H9 (cell line): ENCODE measurements around the gene DSG2. TPM values are rescaled to one million over a fixed set of nuclear protein-coding genes. Genes with fewer than 3 reads are reported as not detected.

Source experiments
- DNase-seq: peaks from one replicate; pipeline ENCODE4 v3.0.0-alpha.2; 2017
- H2AFZ ChIP-seq: one replicate; pipeline ENCODE4 v1.6.1; 2013; ENCODE audit warnings: mild to moderate bottlenecking, low read length, control low read depth, moderate library complexity
- H2AK5ac ChIP-seq: 2 replicates; pipeline ENCODE4 v1.6.1; 2013; ENCODE audit warnings: low read length, control low read depth, mixed read lengths; ENCODE audit not compliant: insufficient read length
- H2BK120ac ChIP-seq: one replicate; pipeline ENCODE4 v1.6.1; 2013; ENCODE audit warnings: low read depth, mild to moderate bottlenecking, low read length, control low read depth, inconsistent platforms; ENCODE audit not compliant: poor library complexity, severe bottlenecking
- H2BK12ac ChIP-seq: 2 replicates; pipeline ENCODE4 v1.6.1; 2013; ENCODE audit warnings: low read length, control low read depth, mixed read lengths, low read depth; ENCODE audit not compliant: insufficient read length
- H2BK15ac ChIP-seq: 2 replicates; pipeline ENCODE4 v1.6.1; 2013; ENCODE audit warnings: low read depth, low read length, control low read depth
- H2BK20ac ChIP-seq: one replicate; pipeline ENCODE4 v1.6.1; 2013; ENCODE audit warnings: low read depth, mild to moderate bottlenecking, low read length, control low read depth, inconsistent platforms; ENCODE audit not compliant: poor library complexity, severe bottlenecking
- H2BK5ac ChIP-seq: 2 replicates; pipeline ENCODE4 v1.6.1; 2013; ENCODE audit warnings: low read length, control low read depth, mixed read lengths; ENCODE audit not compliant: insufficient read length
- H3K14ac ChIP-seq: 2 replicates; pipeline ENCODE4 v1.6.1; 2013; ENCODE audit warnings: low read length, control low read depth; ENCODE audit not compliant: insufficient read depth
- H3K18ac ChIP-seq: 2 replicates; pipeline ENCODE4 v1.6.1; 2013; ENCODE audit warnings: low read depth, mild to moderate bottlenecking, mixed read lengths, low read length, control low read depth; ENCODE audit not compliant: insufficient read length
- H3K23ac ChIP-seq: 2 replicates; pipeline ENCODE4 v1.6.1; 2013; ENCODE audit warnings: low read length, control low read depth, mixed read lengths, low read depth; ENCODE audit not compliant: insufficient read length
- H3K23me2 ChIP-seq: 2 replicates; pipeline ENCODE4 v1.6.1; 2013; ENCODE audit warnings: low read depth, mild to moderate bottlenecking, mixed read lengths, low read length, control low read depth; ENCODE audit not compliant: insufficient read length, poor library complexity, severe bottlenecking
- H3K27ac ChIP-seq: 2 replicates; pipeline ENCODE4 v1.5.1; 2013; ENCODE audit warnings: low read length, control low read depth, mixed read lengths, low read depth; ENCODE audit not compliant: insufficient read length
- H3K27me3 ChIP-seq: 2 replicates; pipeline ENCODE4 v1.6.1; 2013; ENCODE audit warnings: low read length, control low read depth, inconsistent platforms; ENCODE audit not compliant: insufficient read depth
- H3K4ac ChIP-seq: 2 replicates; pipeline ENCODE4 v1.6.1; 2013; ENCODE audit warnings: low read depth, mild to moderate bottlenecking, control low read depth, inconsistent platforms, low read length, moderate library complexity
- H3K4me1 ChIP-seq: 2 replicates; pipeline ENCODE4 v1.6.1; 2013; ENCODE audit warnings: low read length, control low read depth, inconsistent platforms; ENCODE audit not compliant: insufficient read depth
- H3K4me2 ChIP-seq: 2 replicates; pipeline ENCODE4 v1.6.1; 2013; ENCODE audit warnings: low read length, control low read depth, mixed read lengths; ENCODE audit not compliant: insufficient read length, insufficient read depth
- H3K56ac ChIP-seq: 2 replicates; pipeline ENCODE4 v1.6.1; 2013; ENCODE audit warnings: low read depth, mild to moderate bottlenecking, mixed read lengths, low read length, control low read depth; ENCODE audit not compliant: insufficient read length
- H3K79me1 ChIP-seq: 2 replicates; pipeline ENCODE4 v1.6.1; 2013; ENCODE audit warnings: low read depth, mild to moderate bottlenecking, moderate library complexity, low read length, control low read depth, inconsistent platforms; ENCODE audit not compliant: insufficient read depth, poor library complexity, severe bottlenecking
- H3K79me2 ChIP-seq: 2 replicates; pipeline ENCODE4 v1.6.1; 2013; ENCODE audit warnings: low read length, control low read depth, inconsistent platforms; ENCODE audit not compliant: insufficient read depth
- H3K9ac ChIP-seq: 2 replicates; pipeline ENCODE4 v1.6.1; 2013; ENCODE audit warnings: low read length, control low read depth, mixed read lengths; ENCODE audit not compliant: insufficient read length; ENCODE audit errors: extremely low read depth
- H3K9me3 ChIP-seq: one replicate; pipeline ENCODE4 v1.6.1; 2013; ENCODE audit warnings: low read depth, low read length, inconsistent platforms; ENCODE audit not compliant: control insufficient read depth
- H3T11ph ChIP-seq: one replicate; pipeline ENCODE4 v1.6.1; 2013; ENCODE audit warnings: mild to moderate bottlenecking, low read length, control low read depth, inconsistent platforms
- H4K20me1 ChIP-seq: one replicate; pipeline ENCODE4 v1.6.1; 2013; ENCODE audit not compliant: control insufficient read depth, insufficient read length, insufficient read depth
- H4K5ac ChIP-seq: 2 replicates; pipeline ENCODE4 v1.6.1; 2013; ENCODE audit warnings: low read depth, mild to moderate bottlenecking, mixed read lengths, low read length, control low read depth; ENCODE audit not compliant: insufficient read length
- H4K8ac ChIP-seq: replicated peaks from 2 replicates; pipeline ENCODE4 v1.6.1; 2013; ENCODE audit warnings: low read length, control low read depth, mixed read lengths, low read depth; ENCODE audit not compliant: insufficient read length
- H4K91ac ChIP-seq: 2 replicates; pipeline ENCODE4 v1.6.1; 2013; ENCODE audit warnings: low read depth, mild to moderate bottlenecking, moderate library complexity, mixed read lengths, low read length, control low read depth; ENCODE audit not compliant: insufficient read length
- H3K27ac Mint-ChIP-seq, 3 experiments: 2 replicates in 2 of 3; 3 replicates in 1 of 3; pipeline ENCODE4 v1.8.0; 2020 to 2021; ENCODE audit warnings: mixed read lengths in 3 of 3, mild to moderate bottlenecking in 1 of 3, moderate library complexity in 1 of 3
- H3K27me3 Mint-ChIP-seq: 2 replicates; pipeline ENCODE4 v1.8.0; 2021; ENCODE audit warnings: low read depth, mild to moderate bottlenecking, moderate library complexity, mixed read lengths
- H3K36me3 Mint-ChIP-seq, 3 experiments: 2 replicates in 2 of 3; 3 replicates in 1 of 3; pipeline ENCODE4 v1.8.0; 2020 to 2021; ENCODE audit warnings: low read depth in 3 of 3, mixed read lengths in 3 of 3; ENCODE audit not compliant: insufficient read depth in 1 of 3
- H3K4me1 Mint-ChIP-seq, 2 experiments: 2 replicates each; pipeline ENCODE4 v1.8.0; 2020; ENCODE audit warnings: mixed read lengths in 2 of 2
- H3K4me3 Mint-ChIP-seq, 2 experiments: 2 replicates in 1 of 2; 3 replicates in 1 of 2; pipeline ENCODE4 v1.8.0; 2020 to 2021; ENCODE audit warnings: mild to moderate bottlenecking in 2 of 2, mixed read lengths in 2 of 2, moderate library complexity in 1 of 2
- H3K9me3 Mint-ChIP-seq, 2 experiments: 2 replicates in 1 of 2; 3 replicates in 1 of 2; pipeline ENCODE4 v1.8.0; 2020; ENCODE audit warnings: mild to moderate bottlenecking in 2 of 2, mixed read lengths in 2 of 2, moderate library complexity in 1 of 2
- WGBS: extraction: QIAGEN DNeasy Blood & Tissue Kit; methylation state at CpG from one replicate; pipeline ENCODE4 v1.1.7; 2013; ENCODE audit warnings: missing lambda C conversion rate, low lambda C conversion rate, mixed read lengths; ENCODE audit not compliant: insufficient read length; ENCODE audit errors: extremely low coverage; 5-methylcytosine and 5-hydroxymethylcytosine counted together
- total RNA-seq: library from RNA; stranded (reverse); gene quantifications from 2 replicates; pipeline ENCODE4 v1.2.1, GENCODE V29; 2021
- TF ChIP-seq, protein P1 (sequence below): fragments of 200-600 bp; sonication (generic); conservative IDR thresholded peaks from 3 replicates; pipeline ENCODE4 v1.8.0; 2021; ENCODE audit warnings: antibody characterized with exemption, mild to moderate bottlenecking

DSG2 gene
- total RNA-seq, 1 experiment from 2014 or later, result 107 TPM

DNA sequence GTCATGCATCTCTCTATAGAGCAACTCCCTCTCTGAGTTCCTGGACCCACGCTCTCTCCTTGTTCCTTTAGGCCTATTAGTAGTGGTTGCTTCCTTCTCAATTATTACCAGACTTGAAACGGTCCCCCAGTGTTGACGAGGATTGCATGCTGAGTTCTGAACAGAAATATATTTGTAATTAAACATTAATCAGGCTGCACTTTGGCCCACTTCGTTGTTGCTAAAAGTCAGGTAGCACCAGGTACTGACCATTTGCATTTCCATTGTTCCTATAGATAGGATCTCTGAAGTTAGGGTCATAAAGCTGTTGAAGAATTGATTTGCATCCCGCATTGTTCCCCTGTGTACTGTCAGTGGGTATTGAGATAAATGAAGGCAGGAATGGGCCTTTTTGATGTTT is 56.8 kb downstream of the DSG2 start:
- Histone ChIP-seq H2BK15ac (no peak overlapping the region), H4K5ac (no peak overlapping the region), H3K9me3 (no peaks in the 10 kb centered on the region), H4K91ac (no peak overlapping the region), H3K79me1 (no peaks in the 10 kb centered on the region), H2BK5ac (no peak overlapping the region), H4K8ac (no peak overlapping the region), H3K18ac (no peak overlapping the region), H3K4ac (no peak overlapping the region), H3K14ac (no peak overlapping the region), H2BK120ac (no peak overlapping the region), H3K4me2 (no peak overlapping the region), H3K23ac (no peak overlapping the region), H3K23me2 (no peaks in the 10 kb centered on the region), H3K4me1 (no peaks in the 10 kb centered on the region; the same call in 1 of the 2 replicates), H2AK5ac (no peak overlapping the region), H3K56ac (no peak overlapping the region), H2BK20ac (no peak overlapping the region), H2BK12ac (no peak overlapping the region), H3K27ac (peak overlapping the region; percentile 54), H3K79me2 (no peaks in the 10 kb centered on the region), H3K9ac (no peak overlapping the region), H4K20me1 (no peaks in the 10 kb centered on the region), H2AFZ (no peak overlapping the region), H3T11ph (no peak overlapping the region), H3K27me3 (no peaks in the 10 kb centered on the region)
- no peaks in the 10 kb centered on the region; a peak in 1 of 7 replicates for H3K36me3 Mint-ChIP-seq
- no CpG with 5 or more reads among the region's 5 CpGs for WGBS
- TF ChIP-seq, protein P1, sequence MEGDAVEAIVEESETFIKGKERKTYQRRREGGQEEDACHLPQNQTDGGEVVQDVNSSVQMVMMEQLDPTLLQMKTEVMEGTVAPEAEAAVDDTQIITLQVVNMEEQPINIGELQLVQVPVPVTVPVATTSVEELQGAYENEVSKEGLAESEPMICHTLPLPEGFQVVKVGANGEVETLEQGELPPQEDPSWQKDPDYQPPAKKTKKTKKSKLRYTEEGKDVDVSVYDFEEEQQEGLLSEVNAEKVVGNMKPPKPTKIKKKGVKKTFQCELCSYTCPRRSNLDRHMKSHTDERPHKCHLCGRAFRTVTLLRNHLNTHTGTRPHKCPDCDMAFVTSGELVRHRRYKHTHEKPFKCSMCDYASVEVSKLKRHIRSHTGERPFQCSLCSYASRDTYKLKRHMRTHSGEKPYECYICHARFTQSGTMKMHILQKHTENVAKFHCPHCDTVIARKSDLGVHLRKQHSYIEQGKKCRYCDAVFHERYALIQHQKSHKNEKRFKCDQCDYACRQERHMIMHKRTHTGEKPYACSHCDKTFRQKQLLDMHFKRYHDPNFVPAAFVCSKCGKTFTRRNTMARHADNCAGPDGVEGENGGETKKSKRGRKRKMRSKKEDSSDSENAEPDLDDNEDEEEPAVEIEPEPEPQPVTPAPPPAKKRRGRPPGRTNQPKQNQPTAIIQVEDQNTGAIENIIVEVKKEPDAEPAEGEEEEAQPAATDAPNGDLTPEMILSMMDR, result no peak
- H3K9me3 Mint-ChIP-seq, result no peaks in the 10 kb centered on the region
- H3K4me3 Mint-ChIP-seq, result no peak overlapping the region
- DNase-seq, result no peak
- peaks cover 24 to 26% of the 10 kb centered on the region in 2 experiments for H3K4me1 Mint-ChIP-seq
- no peaks in the 10 kb centered on the region for H3K27me3 Mint-ChIP-seq
- H3K27ac Mint-ChIP-seq, result no peak overlapping the region
